Bronchial epithelial cell (primary cell): ENCODE data around the gene MCM5. TPM values are rescaled to one million over a fixed set of nuclear protein-coding genes. Genes with fewer than 3 reads are reported as not detected.
A peak's percentile ranks its signal among the peaks of the same experiment; 100 is the strongest.

Source experiments
- DNase-seq: peaks from one replicate; pipeline ENCODE4 v3.0.0-alpha.2; 2010; ENCODE audit warnings: low read depth
- FAIRE-seq: peaks from 2 replicates; lab custom pipeline; 2011; peaks lifted over from hg19 to GRCh38; lab: Jason Lieb, UNC
- H3K27me3 ChIP-seq: 2 replicates; pipeline ENCODE4 v1.5.1; 2011; ENCODE audit warnings: low read length; ENCODE audit not compliant: control insufficient read depth, insufficient read depth
- H3K36me3 ChIP-seq: 2 replicates; pipeline ENCODE4 v1.5.1; 2011; ENCODE audit warnings: low read length; ENCODE audit not compliant: control insufficient read depth, insufficient read depth
- H3K4me3 ChIP-seq: 2 replicates; pipeline ENCODE4 v1.5.1; 2011; ENCODE audit warnings: mild to moderate bottlenecking, low read depth, low read length, control low read depth
- CTCF ChIP-seq: IDR thresholded peaks from 2 replicates; pipeline ENCODE4 v1.5.1; 2011; ENCODE audit warnings: mild to moderate bottlenecking, moderate library complexity, low read length, control low read depth, inconsistent platforms; ENCODE audit not compliant: insufficient read depth, severe bottlenecking
- total RNA-seq: library from RNA; depleted of rRNA; stranded (reverse); fragments of >200 nt; gene quantifications from 2 replicates; pipeline ENCODE4 v1.2.1, GENCODE V29; 2014

MCM5 gene
- total RNA-seq, 1 donor from 2014 or later = 6.6 TPM

GRCh38 chr22:35442471-35442870 is 42.5 kb downstream of the MCM5 start:
- FAIRE-seq (no peak), DNase-seq (no peak)
- H3K4me3 ChIP-seq = no peak overlapping the region
- no peaks in the 10 kb centered on the region for H3K27me3 ChIP-seq
- no peak for TF ChIP-seq CTCF
- H3K36me3 ChIP-seq = no peaks in the 10 kb centered on the region

GRCh38 chr22:35443338-35443737 is 43.4 kb downstream of the MCM5 start:
- FAIRE-seq = peak; percentile 50
- H3K36me3 ChIP-seq = no peaks in the 10 kb centered on the region
- no peak overlapping the region for H3K4me3 ChIP-seq
- DNase-seq = peak; percentile 62
- no peaks in the 10 kb centered on the region for H3K27me3 ChIP-seq
- no peak for TF ChIP-seq CTCF

- TF ChIP-seq CTCF = no peak
- Histone ChIP-seq H3K4me3 (no peak overlapping the region), H3K36me3 (no peaks in the 10 kb centered on the region), H3K27me3 (no peaks in the 10 kb centered on the region)
- DNase-seq (no peak), FAIRE-seq (peak; percentile 82)
Observed at GRCh38 chr22:35443790-35444684, 44.1 kb downstream of the MCM5 start.

- FAIRE-seq = no peak
- Histone ChIP-seq H3K27me3 (no peaks in the 10 kb centered on the region), H3K36me3 (no peaks in the 10 kb centered on the region), H3K4me3 (no peak overlapping the region)
- TF ChIP-seq CTCF = no peak
- no peak for DNase-seq
Observed at GRCh38 chr22:35444685-35445399, 44.9 kb downstream of the MCM5 start.

- FAIRE-seq (peak; percentile 98), DNase-seq (no peak)
- TF ChIP-seq CTCF = no peak
- Histone ChIP-seq H3K36me3 (no peaks in the 10 kb centered on the region), H3K27me3 (no peaks in the 10 kb centered on the region), H3K4me3 (no peak overlapping the region)
Observed at GRCh38 chr22:35445933-35446332, 46.0 kb downstream of the MCM5 start.
